NCI-H82 (cell line): ENCODE results near the gene DLX2.
"Not testable (repeated sequence)": the region's sequence is repeated elsewhere in the genome, so short reads cannot be mapped to it uniquely, and the experiment has no call there.

Experiments
- DNase-seq: peaks from one replicate; lab custom pipeline; 2025; lab: John Stamatoyannopoulos, UW

DLX2 gene

GRCh38 chr2:172102391-172103359 is at the start of gene DLX2:
Gene DLX2, minus strand, starts transcription at chr2:172102900. Its CDS starts 362 bp downstream, at chr2:172102538.
- DNase-seq: peak; percentile 97

DNA sequence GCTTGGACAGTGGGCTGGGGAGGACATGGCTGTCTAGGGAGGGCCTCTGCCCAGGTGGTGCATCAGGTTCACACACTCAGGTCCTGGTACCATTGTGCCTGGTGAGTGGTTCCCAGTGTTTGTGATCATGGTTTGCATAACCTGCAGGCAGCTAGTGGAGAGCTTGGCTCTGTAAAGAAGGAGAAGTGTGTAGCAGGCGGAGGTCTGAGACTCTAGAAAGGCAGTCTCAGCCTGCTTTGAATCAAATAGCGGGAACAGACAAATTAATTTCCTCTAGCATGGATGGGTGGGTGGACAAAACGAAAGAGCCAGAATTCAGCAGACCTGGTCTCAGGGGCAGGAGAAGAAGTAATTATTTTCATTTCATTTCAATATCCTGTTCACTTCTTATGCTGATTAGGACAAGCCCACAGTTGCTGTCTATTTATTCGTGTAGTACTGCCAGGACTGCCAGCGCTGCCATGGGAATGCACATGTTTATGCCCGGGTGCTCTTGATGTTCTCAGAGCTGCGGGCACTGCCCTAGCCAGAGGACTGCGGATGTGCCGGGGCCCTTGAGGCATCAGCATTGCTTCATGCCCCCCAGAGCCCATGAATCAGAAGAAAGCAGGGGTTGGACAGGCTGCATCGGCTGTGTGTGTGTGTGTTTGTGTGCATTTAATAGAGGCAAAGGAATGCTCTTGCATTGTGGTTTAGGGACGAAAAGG is 45.4 kb upstream of the DLX2 start:
- DNase-seq: no peak

DNA sequence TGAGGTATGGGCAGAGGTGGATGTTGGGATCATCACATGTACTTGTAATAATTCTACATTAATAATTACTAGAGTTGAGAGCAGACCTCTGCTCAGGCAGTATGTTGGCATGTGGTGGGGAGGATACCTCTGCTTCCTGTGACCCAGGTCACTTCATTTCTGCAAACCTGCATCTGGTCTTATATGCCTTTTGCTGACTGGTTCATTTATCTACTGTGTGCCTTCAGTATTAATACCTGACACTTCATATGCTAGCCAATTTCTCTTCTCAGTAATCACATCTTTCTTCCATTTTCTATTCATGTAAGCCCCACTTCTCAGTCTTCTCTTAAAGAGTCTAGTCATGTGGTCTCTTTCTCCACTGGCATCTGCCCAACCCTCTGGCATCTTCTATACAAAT is 41.1 kb upstream of the DLX2 start:
- DNase-seq: no peak

- DNase-seq: not testable (repeated sequence)
These were observed 36.0 kb upstream of the DLX2 start for GRCh38 chr2:172138727-172139126.

- DNase-seq: no peak
These were observed 35.2 kb upstream of the DLX2 start for GRCh38 chr2:172137943-172138342.

DNA sequence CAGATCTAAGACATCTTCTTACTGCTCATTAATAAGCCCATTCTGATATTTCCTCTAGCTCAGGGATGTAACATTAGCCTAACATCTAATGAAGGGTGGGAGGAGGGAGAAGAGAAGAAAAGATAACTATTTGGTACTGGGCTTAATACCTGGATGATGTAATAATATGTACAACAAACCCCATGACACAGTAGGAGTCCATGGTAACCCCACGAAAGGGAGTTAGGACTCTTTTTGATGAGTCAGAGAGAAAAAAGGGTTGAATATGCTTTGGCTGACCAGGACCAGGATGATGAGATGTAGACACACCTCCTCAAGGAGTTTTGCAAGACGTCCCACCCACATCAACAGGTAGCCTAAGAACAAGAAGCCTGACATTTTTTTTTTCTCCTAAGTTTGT is 34.4 kb upstream of the DLX2 start:
- DNase-seq: no peak

DNA sequence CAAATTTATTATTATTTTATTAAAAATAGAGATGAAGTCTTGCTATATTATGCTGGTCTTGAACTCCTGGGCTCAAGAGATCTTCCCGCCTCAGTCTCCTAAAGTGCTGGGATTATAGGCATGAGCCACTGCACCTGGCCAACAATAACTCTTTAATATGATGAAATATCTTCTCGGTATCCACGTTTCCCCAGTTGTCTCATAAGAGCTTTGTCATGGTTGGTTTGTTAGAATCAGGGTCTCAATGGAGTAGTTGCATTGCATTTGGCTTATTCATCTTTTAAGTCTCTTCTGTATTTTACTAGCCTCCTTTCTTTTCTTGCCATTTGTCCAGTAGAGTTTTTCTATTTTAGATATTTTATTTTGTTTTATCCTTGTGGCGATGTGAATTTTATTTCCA is 32.7 kb upstream of the DLX2 start:
- DNase-seq: no peak

- DNase-seq: no peak
These were observed 31.6 kb upstream of the DLX2 start for GRCh38 chr2:172134270-172134669.

DNA sequence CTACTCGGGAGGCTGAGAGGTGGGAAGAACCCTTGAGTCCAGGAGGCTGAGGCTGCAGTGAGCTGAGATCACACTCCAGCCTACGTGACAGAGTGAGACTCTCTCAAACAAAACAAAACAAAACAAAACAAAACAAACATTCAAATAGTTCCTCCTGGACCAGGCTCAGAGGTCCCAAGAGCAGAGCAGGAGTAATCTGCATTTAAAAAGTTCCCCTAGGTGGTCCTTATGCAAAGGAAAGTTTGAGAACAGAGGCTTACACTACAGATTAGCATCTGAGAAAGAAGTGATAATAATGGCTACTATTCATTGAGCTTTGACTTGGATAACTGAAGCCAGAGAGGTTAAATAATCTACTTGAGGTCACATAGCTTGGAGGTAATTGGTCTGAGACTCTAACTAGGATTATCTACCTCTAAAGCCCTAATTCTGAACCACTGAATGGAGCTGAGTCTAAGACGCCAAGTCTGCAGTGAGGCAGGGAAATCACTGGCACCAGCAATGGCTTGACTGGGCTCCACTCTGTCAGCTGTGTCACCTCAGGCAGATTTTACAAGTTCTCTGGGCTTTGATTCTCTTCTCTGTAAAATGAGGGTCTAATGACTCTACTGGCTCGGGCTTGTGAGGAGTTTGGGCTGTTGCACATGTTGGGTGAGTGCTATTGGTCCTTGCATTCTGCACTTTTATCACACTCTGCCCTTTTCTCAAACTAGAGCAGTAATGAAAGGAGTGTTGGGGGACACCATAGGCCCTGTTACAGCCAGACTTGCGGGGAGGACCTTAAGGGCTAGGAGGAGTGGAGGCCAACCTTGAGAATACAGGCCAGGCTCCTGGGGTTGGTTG is 29.2 kb upstream of the DLX2 start:
- peak; percentile 58 for DNase-seq

GRCh38 chr2:172129404-172129803 is 26.7 kb upstream of the DLX2 start:
- DNase-seq: no peak

GRCh38 chr2:172128484-172128883 is 25.8 kb upstream of the DLX2 start:
- DNase-seq: no peak

DNA sequence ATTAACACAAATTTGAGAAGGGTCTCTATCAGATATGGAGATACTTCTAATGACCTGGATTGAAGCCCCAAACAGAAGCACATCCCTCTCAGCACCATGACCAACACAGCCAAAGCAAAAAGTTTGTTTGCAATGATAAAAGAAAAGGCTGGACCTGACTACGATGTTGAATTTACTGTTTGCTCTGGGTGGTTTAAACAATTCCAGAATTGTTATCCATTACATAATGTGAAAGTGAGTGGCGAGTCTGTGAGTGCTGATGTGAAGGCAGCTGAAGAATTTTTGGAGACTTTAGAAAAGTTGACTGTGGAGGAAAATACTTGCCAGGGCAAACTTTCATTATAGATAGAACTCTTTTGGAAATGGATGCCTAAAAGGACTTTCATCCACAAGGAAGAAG is 17.4 kb upstream of the DLX2 start:
- DNase-seq: no peak

- no peak for DNase-seq
These were observed 16.4 kb upstream of the DLX2 start for GRCh38 chr2:172119089-172119488.

GRCh38 chr2:172116107-172116506 is 13.4 kb upstream of the DLX2 start:
- DNase-seq: no peak

GRCh38 chr2:172114579-172114978 is 11.9 kb upstream of the DLX2 start:
- DNase-seq: no peak

GRCh38 chr2:172114176-172114575 is 11.5 kb upstream of the DLX2 start:
- not testable (repeated sequence) for DNase-seq

DNA sequence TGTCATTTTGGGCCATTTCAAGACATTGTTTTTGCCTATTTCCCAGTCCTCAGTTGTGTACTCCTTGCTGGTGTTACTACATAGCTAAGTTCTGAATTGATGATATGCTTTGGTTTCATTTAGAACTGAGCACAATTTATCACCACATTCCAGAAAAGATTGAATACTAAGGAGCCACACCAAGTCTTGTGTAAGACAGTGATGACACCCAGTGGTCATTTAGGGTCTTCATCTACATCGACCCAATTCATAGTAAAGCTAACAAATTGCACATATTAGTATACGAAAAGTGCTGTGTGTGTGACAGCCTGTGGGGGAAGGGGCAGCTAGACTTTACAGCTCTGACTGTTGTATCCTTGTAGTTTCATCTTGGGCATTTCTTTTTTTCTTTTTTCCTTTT is 10.9 kb upstream of the DLX2 start:
- peak; percentile 62 for DNase-seq

DNA sequence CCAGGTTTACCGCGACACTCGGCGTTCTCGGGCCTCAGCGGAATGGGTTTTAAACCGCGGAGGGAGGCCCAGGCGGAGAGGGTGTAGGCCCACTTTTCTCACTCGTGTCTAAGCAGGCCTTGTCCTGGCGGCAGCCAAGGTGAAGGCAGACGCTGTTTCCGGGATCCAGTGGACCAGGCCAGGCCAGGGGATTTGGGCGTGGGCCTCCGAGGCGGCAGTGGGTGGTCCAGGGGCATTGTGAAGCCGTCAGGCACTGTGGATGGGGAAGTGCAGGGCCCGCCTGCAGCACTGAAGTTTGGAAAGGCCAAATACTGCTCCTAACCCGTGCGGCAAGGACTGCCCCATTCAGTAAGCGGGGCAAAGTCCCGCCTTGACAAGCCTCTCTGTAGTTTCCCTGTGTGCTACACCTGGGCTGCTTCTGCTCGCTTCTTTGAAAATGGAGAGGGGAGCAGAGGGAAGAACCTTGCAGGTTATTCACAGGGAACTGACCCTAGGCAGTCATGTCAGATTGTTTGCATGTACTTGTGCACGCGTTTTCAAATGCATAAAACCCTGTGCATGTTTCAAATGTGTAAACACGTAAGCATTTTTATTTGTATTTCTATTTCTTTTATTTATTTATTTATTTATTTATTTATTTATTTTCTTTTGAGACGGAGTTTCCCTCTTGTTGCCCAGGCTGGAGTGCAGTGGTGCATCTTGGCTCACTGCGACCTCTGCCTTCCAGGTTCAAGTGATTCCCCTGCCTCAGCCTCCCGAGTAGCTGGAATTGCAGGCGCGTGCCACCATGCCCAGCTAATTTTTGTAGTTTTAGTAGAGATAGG is 7.5 kb upstream of the DLX2 start:
- DNase-seq: no peak

DNA sequence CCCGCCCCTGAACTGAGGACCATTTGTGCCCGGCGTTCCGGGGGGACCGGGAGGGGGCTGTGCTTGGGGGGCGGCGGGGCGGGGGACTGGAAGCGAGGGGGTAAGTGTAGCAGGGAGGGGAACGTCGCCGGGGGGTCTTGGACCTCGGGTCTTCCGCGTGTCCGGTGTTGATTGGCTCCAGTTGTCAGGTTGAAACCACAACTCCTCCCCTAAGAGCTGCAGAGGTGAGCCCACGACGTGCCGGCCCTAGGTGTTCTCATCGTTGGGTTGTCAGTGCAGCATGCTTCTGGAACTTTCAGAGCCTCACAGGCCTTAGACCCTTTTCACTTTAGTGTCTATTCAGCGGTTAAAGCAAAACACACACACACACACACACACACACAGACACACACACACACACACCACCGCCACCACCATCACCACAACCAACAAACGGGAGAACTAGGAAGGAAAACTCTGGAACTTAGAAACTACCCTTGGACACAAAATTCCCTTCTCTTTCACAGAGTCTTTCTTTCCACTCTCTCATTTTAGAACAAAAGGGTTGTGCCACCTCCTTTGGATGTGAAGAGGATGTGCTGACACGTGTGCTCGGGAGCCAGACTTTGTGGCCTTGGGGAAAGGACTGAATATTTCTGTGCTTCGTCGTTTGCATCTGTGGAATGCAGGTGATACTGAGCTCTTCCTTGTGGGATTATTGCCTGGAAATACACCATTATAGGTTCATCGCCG is 6.7 kb upstream of the DLX2 start:
- no peak for DNase-seq

GRCh38 chr2:172108587-172108930 is 5.9 kb upstream of the DLX2 start:
- DNase-seq: no peak
